ENCODE results near the gene RBM48. TPM values are rescaled to one million over a fixed set of nuclear protein-coding genes. Genes with fewer than 3 reads are reported as not detected.

Gene RBM48
- total and polyA plus RNA-seq, 11 donors, result 6.5 to 13.7 (median 10.6) TPM

- intact Hi-C loops (cut with DNase I), result no loop called here
- peaks cover 0 to 100% (median 89%) of the 10 kb centered on the region in 9 donors for H3K36me3 ChIP-seq
- ATAC-seq (no peak), DNase-seq (no peak)
- 93 to 99% (median 94%) methylated on average over 2 of the region's 2 CpGs for WGBS, 4 donors
- H3K9me3 ChIP-seq, result no peaks in the 10 kb centered on the region
- no peak overlapping the region for H3K4me3 ChIP-seq
- no peaks in the 10 kb centered on the region for H3K27me3 ChIP-seq
- TF ChIP-seq POLR2A (IDR thresholded peaks at IDR 0.05), result no peak
- no peak for TF ChIP-seq CTCF (IDR thresholded peaks at IDR 0.05)
- H3K4me1 ChIP-seq, result no peaks in the 10 kb centered on the region
- no peak overlapping the region for H3K27ac ChIP-seq
These were observed 30.0 kb upstream of the RBM48 start for GRCh38 chr7:92498557-92498956.

- DNase-seq, result no peak
- no peaks in the 10 kb centered on the region for H3K4me1 ChIP-seq
- no peaks in the 10 kb centered on the region for H3K9me3 ChIP-seq
- H3K36me3 ChIP-seq, result peaks cover 0 to 100% (median 75%) of the 10 kb centered on the region in 9 donors
- TF ChIP-seq POLR2A (IDR thresholded peaks at IDR 0.05) (no peak), CTCF (IDR thresholded peaks at IDR 0.05) (no peak)
- no peak for ATAC-seq
- no peaks in the 10 kb centered on the region for H3K27me3 ChIP-seq
- intact Hi-C loops (cut with DNase I), result no loop called here
- H3K4me3 ChIP-seq, result no peak overlapping the region
- WGBS, 4 donors, result 89 to 95% (median 93%) methylated on average over 2 of the region's 2 CpGs
- H3K27ac ChIP-seq, result no peak overlapping the region
These were observed 24.8 kb upstream of the RBM48 start for GRCh38 chr7:92503767-92504166.

GRCh38 chr7:92504563-92504962, 24.0 kb upstream of the RBM48 start:
- no peaks in the 10 kb centered on the region for H3K4me1 ChIP-seq
- H3K36me3 ChIP-seq, result peaks cover 0 to 100% (median 74%) of the 10 kb centered on the region in 9 donors
- ATAC-seq (peak in 3 of 4 donors; percentile 65 to 79 (median 72)), DNase-seq (peak in 1 of 5 donors; percentile 55)
- H3K27ac ChIP-seq, result no peak overlapping the region
- H3K27me3 ChIP-seq, result no peaks in the 10 kb centered on the region
- no peaks in the 10 kb centered on the region for H3K9me3 ChIP-seq
- 77 to 86% (median 79%) methylated on average over 3 of the region's 3 CpGs for WGBS, 4 donors
- H3K4me3 ChIP-seq, result no peak overlapping the region
- intact Hi-C loops (cut with DNase I), result no loop called here
- TF ChIP-seq CTCF (IDR thresholded peaks at IDR 0.05) (no peak), POLR2A (IDR thresholded peaks at IDR 0.05) (no peak)

GRCh38 chr7:92506363-92506762, 22.2 kb upstream of the RBM48 start:
- H3K4me3 ChIP-seq, result no peak overlapping the region
- no peak overlapping the region for H3K27ac ChIP-seq
- H3K36me3 ChIP-seq, result peaks cover 0 to 100% (median 68%) of the 10 kb centered on the region in 9 donors
- TF ChIP-seq POLR2A (IDR thresholded peaks at IDR 0.05) (no peak), CTCF (IDR thresholded peaks at IDR 0.05) (no peak)
- no peaks in the 10 kb centered on the region for H3K27me3 ChIP-seq
- DNase-seq, result no peak
- H3K4me1 ChIP-seq, result no peaks in the 10 kb centered on the region
- ATAC-seq, result no peak
- H3K9me3 ChIP-seq, result no peaks in the 10 kb centered on the region
- 69 to 82% (median 78%) methylated on average over 2 of the region's 2 CpGs for WGBS, 4 donors
- intact Hi-C loops (cut with DNase I), result no loop called here
